Gastroesophageal sphincter (tissue), 3 donors: Measurements from ENCODE around the gene C1orf167.

ENCODE experiments used
- CTCF ChIP-seq, 4 experiments: fragments of 200-600 bp in 2 of 4; fragments of 450-650 bp in 2 of 4; sonication (generic) in 1 of 4; IDR thresholded peaks; one replicate each; pipeline ENCODE4 v1.5.1; 2017 to 2019; ENCODE audit warnings: antibody characterized with exemption in 4 of 4, mild to moderate bottlenecking in 2 of 4, moderate library complexity in 2 of 4
- EP300 ChIP-seq: sonication (generic); formaldehyde crosslinking; IDR thresholded peaks from one replicate; pipeline ENCODE4 v1.6.1; 2017; ENCODE audit warnings: antibody characterized with exemption, mild to moderate bottlenecking
- POLR2A ChIP-seq, 2 donors: fragments of 450-650 bp; IDR thresholded peaks; one replicate each; pipeline ENCODE4 v1.6.1; 2017; ENCODE audit warnings: antibody characterized with exemption in 2 of 2, mild to moderate bottlenecking in 2 of 2, moderate library complexity in 1 of 2
- POLR2AphosphoS5 ChIP-seq: sonication (generic); formaldehyde crosslinking; IDR thresholded peaks from one replicate; pipeline ENCODE4 v1.6.1; 2017; ENCODE audit warnings: antibody characterized with exemption

- no peak for TF ChIP-seq POLR2AphosphoS5
- TF ChIP-seq CTCF (IDR thresholded peaks at IDR 0.05), result no peak
- TF ChIP-seq POLR2A (IDR thresholded peaks at IDR 0.05), result no peak
- TF ChIP-seq EP300, result no peak
Measured at GRCh38 chr1:11753555-11754208, 8.3 kb upstream of the C1orf167 start.
